ENCODE data around the gene DNAJC11.

DNAJC11 gene

DNA sequence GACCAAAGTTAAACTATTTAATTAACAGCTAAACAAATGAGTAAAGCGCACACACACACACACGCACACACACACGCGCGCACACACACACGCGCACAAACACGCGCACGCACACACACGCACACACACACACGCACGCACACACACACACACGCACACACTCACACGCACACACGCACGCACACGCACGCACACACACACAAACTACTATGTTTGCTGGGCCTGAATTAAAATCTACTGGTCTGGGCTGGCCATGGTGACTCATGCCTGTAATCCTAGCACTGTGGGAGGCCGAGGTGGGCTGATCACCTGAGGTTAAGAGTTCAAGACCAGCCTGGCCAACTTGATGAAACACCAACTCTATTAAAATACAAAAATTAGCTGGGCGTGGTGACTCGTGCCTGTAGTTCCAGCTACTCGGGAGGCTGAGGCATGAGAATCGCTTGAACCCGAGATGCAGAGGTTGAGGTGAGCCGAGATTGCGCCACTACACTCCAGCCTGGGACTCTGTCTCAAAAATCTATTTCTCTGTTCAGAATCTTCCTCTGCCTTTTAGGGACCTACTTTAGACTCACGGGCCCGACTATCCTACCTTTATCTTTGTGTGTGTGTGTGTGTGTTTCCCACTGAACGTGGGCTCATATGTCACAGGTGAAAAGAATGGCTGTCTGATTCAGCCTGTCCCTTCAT, 37.5 kb upstream of the DNAJC11 start:
- DNase-seq (ENCODE audit: low read depth) = no peak
- H3K4me3 ChIP-seq (ENCODE audit: control insufficient read depth, low read depth, low read length) = no peak overlapping the region

GRCh38 chr1:6732942-6733341, 31.3 kb upstream of the DNAJC11 start:
- no peak for TF ChIP-seq CTCF (conservative IDR thresholded peaks at IDR 0.05; ENCODE audit: control insufficient read depth, insufficient read depth, low read depth, low read length)
- no peak overlapping the region for H3K4me3 ChIP-seq (ENCODE audit: control insufficient read depth, low read depth, low read length)
- no peak for DNase-seq (ENCODE audit: low read depth)

More for the DNA sequence above, 37.5 kb upstream of the DNAJC11 start:
- TF ChIP-seq CTCF (conservative IDR thresholded peaks at IDR 0.05; ENCODE audit: control insufficient read depth, insufficient read depth, low read depth, low read length) = no peak

DNA sequence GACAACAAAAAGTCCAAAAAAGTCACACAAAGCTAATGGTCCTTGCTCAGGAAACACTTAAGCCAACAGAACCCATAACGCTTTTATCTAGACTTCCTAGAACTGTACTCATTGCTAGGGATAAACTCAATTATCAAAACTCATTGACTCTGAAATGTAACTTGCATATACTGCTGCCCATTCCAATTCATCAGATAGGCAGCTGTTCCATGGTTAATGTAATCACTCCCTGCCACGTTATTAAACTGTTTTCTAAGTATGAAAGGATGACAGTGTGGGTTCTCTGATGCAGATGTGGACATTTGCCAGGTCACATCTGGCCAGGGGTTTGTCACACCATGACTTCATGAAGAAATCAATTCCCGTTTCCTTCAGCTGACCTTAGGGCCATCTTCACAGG, 30.3 kb upstream of the DNAJC11 start:
- no peak for TF ChIP-seq CTCF (conservative IDR thresholded peaks at IDR 0.05; ENCODE audit: control insufficient read depth, insufficient read depth, low read depth, low read length)
- DNase-seq (ENCODE audit: low read depth) = peak; percentile 20
- no peak overlapping the region for H3K4me3 ChIP-seq (ENCODE audit: control insufficient read depth, low read depth, low read length)

- H3K4me3 ChIP-seq (ENCODE audit: control insufficient read depth, low read depth, low read length) = no peak overlapping the region
- no peak for DNase-seq (ENCODE audit: low read depth)
- TF ChIP-seq CTCF (conservative IDR thresholded peaks at IDR 0.05; ENCODE audit: control insufficient read depth, insufficient read depth, low read depth, low read length) = no peak
Observed at GRCh38 chr1:6730880-6731279, 29.3 kb upstream of the DNAJC11 start.

DNA sequence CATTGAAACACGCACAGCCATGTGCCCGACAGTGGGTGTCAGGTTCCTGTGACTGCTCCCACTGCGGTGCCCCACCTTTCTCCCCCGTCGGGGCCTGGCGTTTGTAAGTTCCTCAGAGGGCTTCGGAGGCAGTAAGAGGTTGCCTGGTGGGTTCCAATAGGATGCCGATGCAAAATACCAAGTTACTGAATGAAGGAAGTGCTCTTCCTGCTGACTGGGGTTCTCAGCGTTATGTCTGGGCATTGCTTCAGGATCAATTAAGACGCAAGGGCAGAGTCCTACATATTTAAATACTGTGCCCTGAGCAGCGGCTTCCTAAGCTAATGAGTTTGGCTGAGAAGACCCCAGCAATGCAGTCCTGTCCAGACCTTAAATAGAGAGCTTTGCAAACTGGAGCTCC, 28.9 kb upstream of the DNAJC11 start:
- TF ChIP-seq CTCF (conservative IDR thresholded peaks at IDR 0.05; ENCODE audit: control insufficient read depth, insufficient read depth, low read depth, low read length) = no peak
- no peak for DNase-seq (ENCODE audit: low read depth)
- no peak overlapping the region for H3K4me3 ChIP-seq (ENCODE audit: control insufficient read depth, low read depth, low read length)

DNA sequence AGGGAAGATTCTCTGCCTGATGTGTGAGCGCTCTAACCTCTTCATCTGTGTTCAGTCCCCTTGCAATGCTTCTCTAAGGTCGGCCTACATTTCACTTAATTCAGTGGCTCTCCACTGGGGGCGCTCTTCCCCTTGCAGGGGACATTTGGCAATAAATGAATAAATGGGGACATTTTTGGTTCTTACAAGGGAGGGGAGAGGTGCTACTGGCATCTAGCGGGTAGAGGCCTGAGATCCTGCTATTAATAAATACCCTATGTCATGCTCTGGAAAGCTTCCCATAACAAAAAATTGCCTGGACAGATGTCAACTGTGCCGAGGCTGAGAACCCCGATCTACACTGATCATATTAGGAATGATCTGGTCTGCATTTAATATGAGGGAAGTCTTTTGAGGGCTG, 25.9 kb upstream of the DNAJC11 start:
- TF ChIP-seq CTCF (conservative IDR thresholded peaks at IDR 0.05; ENCODE audit: control insufficient read depth, insufficient read depth, low read depth, low read length) = peak; percentile 87
- H3K4me3 ChIP-seq (ENCODE audit: control insufficient read depth, low read depth, low read length) = no peak overlapping the region
- peak; percentile 61 for DNase-seq (ENCODE audit: low read depth)

DNA sequence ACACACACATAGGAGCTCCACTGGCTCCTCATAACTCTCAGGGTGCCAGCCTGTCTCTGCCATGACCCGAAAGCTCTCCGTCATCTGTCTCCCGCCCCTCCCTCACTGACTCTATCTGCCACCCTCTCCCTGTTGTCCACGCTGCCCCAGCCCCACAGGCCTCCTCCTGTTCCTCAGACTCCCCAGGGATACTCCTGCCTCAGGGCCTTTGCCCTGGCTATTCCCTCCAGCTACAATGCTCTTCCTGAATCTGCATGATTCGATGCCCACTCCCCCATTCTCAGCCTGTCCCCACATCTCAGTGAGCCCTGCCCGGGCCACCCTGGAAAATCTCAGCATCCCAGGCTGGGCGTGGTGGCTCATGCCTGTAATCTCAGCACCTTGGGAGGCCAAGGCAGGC, 24.6 kb upstream of the DNAJC11 start:
- no peak overlapping the region for H3K4me3 ChIP-seq (ENCODE audit: control insufficient read depth, low read depth, low read length)
- DNase-seq (ENCODE audit: low read depth) = no peak
- no peak for TF ChIP-seq CTCF (conservative IDR thresholded peaks at IDR 0.05; ENCODE audit: control insufficient read depth, insufficient read depth, low read depth, low read length)
